CD14-positive monocyte (primary cell): Measurements from ENCODE around the gene SRCAP. TPM values are rescaled to one million over a fixed set of nuclear protein-coding genes. Genes with fewer than 3 reads are reported as not detected.

Experiments used
- DNase-seq, 3 donors: peaks; one replicate each; pipeline ENCODE4 v3.0.0-alpha.2; 2011 to 2022
- H2AFZ ChIP-seq: 2 replicates; pipeline ENCODE4 v1.6.0; 2012; ENCODE audit warnings: mild to moderate bottlenecking, low read depth, low read length, inconsistent platforms; ENCODE audit not compliant: insufficient read depth, poor library complexity, severe bottlenecking
- H3K27ac ChIP-seq, 2 donors: 1 replicate in 1 of 2; 2 replicates in 1 of 2; pipeline ENCODE4 v1.5.1; 2012 to 2013; ENCODE audit warnings: low read length in 2 of 2, control low read depth in 1 of 2, inconsistent platforms in 1 of 2, low read depth in 1 of 2, mild to moderate bottlenecking in 1 of 2
- H3K27me3 ChIP-seq, 2 donors: one replicate each; pipeline versions ENCODE4 v1.6.0 to v1.6.1; 2011 to 2013; ENCODE audit warnings: low read length in 2 of 2; ENCODE audit not compliant: control insufficient read depth in 2 of 2, insufficient read depth in 2 of 2
- H3K36me3 ChIP-seq, 2 donors: replicated peaks in 1 of 2; 1 replicate in 1 of 2; 2 replicates in 1 of 2; pipeline versions ENCODE4 v1.5.1 to v1.6.1; 2012 to 2013; ENCODE audit warnings: low read length in 2 of 2, control low read depth in 1 of 2, inconsistent platforms in 1 of 2, mild to moderate bottlenecking in 1 of 2; ENCODE audit not compliant: insufficient read depth in 2 of 2, control insufficient read depth in 1 of 2
- H3K4me1 ChIP-seq, 2 donors: 1 replicate in 1 of 2; 2 replicates in 1 of 2; pipeline versions ENCODE4 v1.5.1 to v1.6.1; 2012 to 2013; ENCODE audit warnings: low read length in 2 of 2, control low read depth in 1 of 2, inconsistent platforms in 1 of 2, mild to moderate bottlenecking in 1 of 2, moderate library complexity in 1 of 2; ENCODE audit not compliant: insufficient read depth in 2 of 2, control insufficient read depth in 1 of 2
- H3K4me2 ChIP-seq: replicated peaks from 2 replicates; pipeline ENCODE3; 2012; ENCODE audit warnings: low read length, moderate library complexity, mild to moderate bottlenecking; ENCODE audit not compliant: poor library complexity, severe bottlenecking; ENCODE audit errors: extremely low read depth
- H3K4me3 ChIP-seq, 3 experiments: fragments of 200-600 bp in 1 of 3; sonication (generic) in 1 of 3; replicated peaks in 1 of 3; 1 replicate in 2 of 3; 2 replicates in 1 of 3; pipeline ENCODE4 v1.5.1; 2011 to 2013; ENCODE audit warnings: low read length in 3 of 3, mild to moderate bottlenecking in 3 of 3, control low read depth in 2 of 3, low read depth in 2 of 3, inconsistent platforms in 1 of 3, moderate library complexity in 1 of 3
- H3K79me2 ChIP-seq: 2 replicates; pipeline ENCODE4 v1.6.0; 2012; ENCODE audit warnings: mild to moderate bottlenecking, control low read depth, inconsistent platforms, low read length, moderate library complexity; ENCODE audit not compliant: insufficient read depth
- H3K9ac ChIP-seq: 2 replicates; pipeline ENCODE4 v1.6.0; 2017; ENCODE audit warnings: low read length, mild to moderate bottlenecking; ENCODE audit not compliant: insufficient read depth, poor library complexity, severe bottlenecking
- H3K9me3 ChIP-seq, 2 donors: replicated peaks in 1 of 2; 1 replicate in 1 of 2; 2 replicates in 1 of 2; pipeline versions ENCODE4 v1.5.1 to v1.6.1; 2012 to 2013; ENCODE audit warnings: low read length in 2 of 2, control low read depth in 1 of 2; ENCODE audit not compliant: control insufficient read depth in 1 of 2, insufficient read depth in 1 of 2
- H4K20me1 ChIP-seq: 2 replicates; pipeline ENCODE4 v1.6.0; 2012; ENCODE audit warnings: mild to moderate bottlenecking, low read length, control low read depth, moderate library complexity; ENCODE audit not compliant: insufficient read depth
- H3K27ac Mint-ChIP-seq, 7 donors: one replicate each; pipeline ENCODE4 v1.8.0; 2020; ENCODE audit warnings: mild to moderate bottlenecking in 7 of 7, mixed read lengths in 7 of 7, moderate library complexity in 6 of 7, inconsistent platforms in 2 of 7
- H3K27me3 Mint-ChIP-seq, 3 donors: one replicate each; pipeline ENCODE4 v1.8.0; 2021 to 2022; ENCODE audit warnings: low read depth in 3 of 3, mild to moderate bottlenecking in 3 of 3, mixed read lengths in 3 of 3, moderate library complexity in 3 of 3, inconsistent platforms in 1 of 3
- H3K36me3 Mint-ChIP-seq, 2 donors: one replicate each; pipeline ENCODE4 v1.8.0; 2020; ENCODE audit warnings: mixed read lengths in 2 of 2, inconsistent platforms in 1 of 2, mild to moderate bottlenecking in 1 of 2
- H3K4me1 Mint-ChIP-seq: one replicate; pipeline ENCODE4 v1.8.0; 2020; ENCODE audit warnings: mild to moderate bottlenecking, mixed read lengths
- H3K4me3 Mint-ChIP-seq, 2 donors: one replicate each; pipeline ENCODE4 v1.8.0; 2020; ENCODE audit warnings: mild to moderate bottlenecking in 2 of 2, mixed read lengths in 2 of 2, moderate library complexity in 1 of 2
- H3K9me3 Mint-ChIP-seq, 7 donors: one replicate each; pipeline ENCODE4 v1.8.0; 2020 to 2022; ENCODE audit warnings: mixed read lengths in 7 of 7, mild to moderate bottlenecking in 6 of 7, moderate library complexity in 6 of 7, inconsistent platforms in 2 of 7
- CTCF ChIP-seq: fragments of 200-600 bp; IDR thresholded peaks from one replicate; pipeline ENCODE4 v1.8.0; 2022; ENCODE audit warnings: antibody characterized with exemption, mild to moderate bottlenecking
- WGBS: methylation state at CpG from one replicate; pipeline ENCODE4 v1.1.5; 2013; ENCODE audit warnings: missing lambda C conversion rate; ENCODE audit not compliant: insufficient coverage; 5-methylcytosine and 5-hydroxymethylcytosine counted together
- intact Hi-C, 2 donors: fragments of 100-400 bp; cut with micrococcal nuclease; formaldehyde crosslinking; loops; one replicate each; pipeline versions ENCODE4 v1.15.0 to v1.15.1; 2023
- polyA plus RNA-seq, 3 donors: library from polyadenylated mRNA; depleted of rRNA in 1 of 3; unstranded in 2 of 3; stranded (reverse) in 1 of 3; fragments of 300-500 nt in 2 of 3; fragments of >200 nt in 1 of 3; fragmentation: Illumina TruSeq in 2 of 3; gene quantifications; 1 replicate in 2 of 3; 2 replicates in 1 of 3; pipeline ENCODE4 v1.2.3, GENCODE V29; 2012 to 2021

Gene SRCAP
- polyA plus RNA-seq, 3 donors: 3.0 to 16.0 (median 6.3) TPM

- Histone ChIP-seq H3K27me3 (no peaks in the 10 kb centered on the region), H3K9me3 (no peaks in the 10 kb centered on the region), H3K36me3 (peaks cover 44 to 55% of the 10 kb centered on the region in 2 donors), H3K4me2 (no peak overlapping the region), H3K9ac (no peak overlapping the region), H3K79me2 (peaks cover 27% of the 10 kb centered on the region), H3K27ac (peak overlapping the region in 1 of 2 donors; percentile 22), H3K4me1 (peaks cover 36 to 45% of the 10 kb centered on the region in 2 donors), H2AFZ (no peak overlapping the region), H3K4me3 (no peak overlapping the region), H4K20me1 (no peaks in the 10 kb centered on the region)
- Mint-ChIP-seq H3K9me3 (no peaks in the 10 kb centered on the region), H3K4me1 (peaks cover 36% of the 10 kb centered on the region), H3K27ac (peak overlapping the region in 4 of 7 donors; percentile 25 to 78 (median 50)), H3K27me3 (peaks cover 0 to 6% (median 0%) of the 10 kb centered on the region in 3 donors), H3K4me3 (no peak overlapping the region), H3K36me3 (peaks cover 43 to 62% of the 10 kb centered on the region in 2 donors)
- intact Hi-C loops: loop anchor here (5.0 kb wide), 2 partner anchors 35 to 765 kb away; no protein-coding TSS in a partner anchor
- WGBS: 93% methylated on average over 7 of the region's 7 CpGs
- no peak for TF ChIP-seq CTCF
- no peak for DNase-seq
Measured at GRCh38 chr16:30757316-30757715, 58.3 kb downstream of the SRCAP start.

DNA sequence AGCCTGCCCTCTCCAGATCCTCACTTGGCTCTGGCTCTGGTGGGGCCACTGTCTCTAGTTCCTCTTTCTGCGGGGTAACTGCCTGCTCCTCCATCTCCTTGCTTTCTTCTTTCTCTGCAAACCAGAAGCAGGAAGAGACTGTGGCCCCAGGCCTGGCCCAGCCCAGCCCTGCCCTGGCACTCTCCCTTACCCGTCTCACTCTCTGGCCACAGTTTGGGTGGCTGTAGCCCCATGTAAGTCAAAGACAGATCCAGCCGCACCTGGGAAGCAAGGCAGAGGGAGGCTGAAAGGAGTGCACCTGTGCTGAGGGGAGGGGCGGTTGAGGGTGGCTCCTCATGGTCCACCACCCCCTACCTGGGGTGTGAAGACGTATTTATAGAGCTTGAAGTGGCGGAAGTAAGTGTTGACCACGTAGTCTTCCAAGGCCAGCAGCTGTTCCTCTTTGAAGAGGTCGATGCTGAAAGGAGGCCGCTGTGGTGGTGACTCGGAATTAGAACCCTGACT is 60.1 kb downstream of the SRCAP start:
- H3K4me1 ChIP-seq: peaks cover 48 to 60% of the 10 kb centered on the region in 2 donors
- H2AFZ ChIP-seq: peak overlapping the region; percentile 86
- 2% methylated on average over 6 of the region's 10 CpGs for WGBS
- DNase-seq: peak; percentile 71 to 77 (median 76)
- peak overlapping the region; percentile 59 for H3K4me2 ChIP-seq
- no peaks in the 10 kb centered on the region for H4K20me1 ChIP-seq
- peaks cover 36 to 51% of the 10 kb centered on the region in 2 donors for H3K36me3 ChIP-seq
- peak overlapping the region; percentile 60 for H3K9ac ChIP-seq
- peak overlapping the region; percentile 91 to 98 (median 98) for H3K27ac Mint-ChIP-seq
- H3K4me3 ChIP-seq: peak overlapping the region in 2 of 3 experiments; percentile 0 to 94
- H3K4me3 Mint-ChIP-seq: peak overlapping the region; percentile 68 to 86
- TF ChIP-seq CTCF: no peak
- H3K27me3 Mint-ChIP-seq: peaks cover 0 to 6% (median 0%) of the 10 kb centered on the region in 3 donors
- peaks cover 49% of the 10 kb centered on the region for H3K4me1 Mint-ChIP-seq
- no peaks in the 10 kb centered on the region for H3K9me3 ChIP-seq
- peaks cover 43 to 63% of the 10 kb centered on the region in 2 donors for H3K36me3 Mint-ChIP-seq
- H3K79me2 ChIP-seq: peaks cover 44% of the 10 kb centered on the region
- intact Hi-C loops: loop anchor here (5.0 kb wide), 2 partner anchors 37 to 767 kb away; no protein-coding TSS in a partner anchor
- H3K9me3 Mint-ChIP-seq: no peaks in the 10 kb centered on the region
- H3K27ac ChIP-seq: peak overlapping the region; percentile 86 to 98
- no peaks in the 10 kb centered on the region for H3K27me3 ChIP-seq
